KOPT-K1 (cell line): ENCODE measurements around the gene JAK1.

Experiments
- H3K27ac ChIP-seq: fragments of 200-600 bp; sonication (generic); 2 replicates; pipeline ENCODE4 v1.5.1; 2016; ENCODE audit warnings: antibody characterized with exemption, mild to moderate bottlenecking, low read depth, low read length; ENCODE audit not compliant: poor library complexity, severe bottlenecking
- H3K36me3 ChIP-seq: fragments of 200-600 bp; sonication (generic); 2 replicates; pipeline ENCODE4 v1.5.1; 2017; ENCODE audit warnings: antibody characterized with exemption, mild to moderate bottlenecking, low read length, moderate library complexity; ENCODE audit not compliant: insufficient read depth
- H3K9me3 ChIP-seq: fragments of 200-600 bp; sonication (generic); 2 replicates; pipeline ENCODE4 v1.5.1; 2017; ENCODE audit warnings: antibody characterized with exemption, low read length, mild to moderate bottlenecking; ENCODE audit not compliant: insufficient read depth, poor library complexity, severe bottlenecking

The JAK1 gene

DNA sequence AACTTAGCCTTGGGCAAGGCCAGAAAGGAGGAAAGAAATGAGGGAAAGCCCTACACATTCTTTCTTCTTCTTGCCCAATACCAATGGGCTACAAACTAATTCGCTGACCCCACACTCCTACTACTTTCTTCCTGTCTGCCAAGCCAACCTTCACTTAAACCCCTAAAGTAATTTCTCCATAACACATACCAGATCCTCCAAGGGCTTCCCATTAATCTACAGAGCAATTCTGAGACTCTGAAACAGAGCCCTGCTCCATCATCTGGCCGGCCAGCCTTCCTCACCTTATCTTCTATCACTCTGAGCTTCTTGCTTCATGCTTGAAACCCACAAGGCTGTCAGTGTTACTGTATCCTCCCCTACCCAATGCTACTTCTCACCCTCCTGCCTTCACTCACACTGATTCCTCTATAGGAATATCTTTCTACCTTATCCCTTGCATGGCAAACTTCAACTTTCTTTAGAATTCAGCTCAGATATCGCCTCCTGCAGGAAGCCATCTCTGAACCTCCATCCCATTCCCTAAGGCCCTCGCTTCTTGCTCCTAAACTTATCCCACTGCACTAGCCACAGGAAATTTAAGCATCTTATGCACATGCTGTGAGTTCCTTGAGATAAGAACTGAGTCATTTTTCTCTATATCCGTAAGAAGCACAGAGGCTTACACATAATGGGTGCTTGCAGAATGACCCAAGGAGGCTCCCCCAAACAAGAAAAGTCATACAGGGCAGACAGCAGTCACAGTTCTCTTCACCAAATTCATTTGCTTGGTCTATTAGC lies 81.9 kb downstream of the JAK1 start:
- H3K27ac ChIP-seq: no peak overlapping the region
- H3K36me3 ChIP-seq: peaks cover 20% of the 10 kb centered on the region
- H3K9me3 ChIP-seq: no peaks in the 10 kb centered on the region

DNA sequence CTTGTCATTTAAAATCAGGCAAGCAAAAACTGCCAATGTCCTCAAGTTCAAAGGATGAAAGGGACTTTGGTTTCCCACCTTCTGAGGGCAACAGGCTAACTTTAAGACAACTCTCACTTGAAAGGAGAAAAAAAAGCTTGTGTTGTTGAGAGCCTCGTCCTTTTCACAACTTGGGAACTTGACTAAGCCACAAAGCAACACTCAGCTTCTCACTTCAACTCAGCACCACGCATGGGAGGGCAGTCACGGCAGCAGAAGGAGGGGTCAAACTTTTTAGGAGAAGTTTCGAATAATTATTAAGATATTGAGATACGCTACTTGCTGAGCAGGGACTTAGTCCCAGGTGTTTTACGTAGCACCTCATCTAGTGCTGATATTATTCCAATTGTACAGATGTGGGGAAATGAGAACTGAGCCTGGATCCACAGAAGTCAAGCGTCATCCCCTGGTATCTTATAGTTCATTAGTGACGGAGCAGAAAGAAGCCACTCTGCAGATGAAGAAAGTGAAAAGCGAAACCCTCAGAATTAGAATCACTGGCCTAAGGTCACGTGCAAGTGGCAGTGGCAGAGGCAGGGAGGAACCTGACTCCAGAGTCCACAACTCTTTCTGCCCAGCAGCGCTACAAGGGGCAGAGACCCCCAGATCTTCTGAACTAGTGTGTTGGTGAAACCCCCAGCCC lies 83.6 kb downstream of the JAK1 start:
- Histone ChIP-seq H3K36me3 (peaks cover 32% of the 10 kb centered on the region), H3K27ac (no peak overlapping the region), H3K9me3 (no peaks in the 10 kb centered on the region)

DNA sequence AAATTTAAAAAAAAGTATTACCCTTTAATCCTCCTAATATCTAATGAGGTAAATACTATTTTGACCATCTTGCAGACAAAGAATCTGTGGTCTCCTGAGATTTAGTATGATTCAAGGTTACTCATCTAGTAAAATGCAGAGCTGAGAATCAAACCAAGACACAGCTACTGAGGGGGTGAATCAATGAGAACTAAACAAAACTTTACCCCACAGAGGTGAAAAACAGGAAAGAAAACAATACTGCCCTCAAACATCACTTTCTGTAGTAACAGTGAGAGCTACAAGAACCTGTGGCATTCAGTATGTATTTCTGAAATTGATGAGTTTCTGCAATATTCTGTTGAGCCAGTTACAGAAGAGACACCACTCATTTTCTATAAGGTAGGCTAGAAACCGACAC lies 85.1 kb downstream of the JAK1 start:
- Histone ChIP-seq H3K9me3 (no peaks in the 10 kb centered on the region), H3K36me3 (peaks cover 34% of the 10 kb centered on the region), H3K27ac (no peak overlapping the region)

DNA sequence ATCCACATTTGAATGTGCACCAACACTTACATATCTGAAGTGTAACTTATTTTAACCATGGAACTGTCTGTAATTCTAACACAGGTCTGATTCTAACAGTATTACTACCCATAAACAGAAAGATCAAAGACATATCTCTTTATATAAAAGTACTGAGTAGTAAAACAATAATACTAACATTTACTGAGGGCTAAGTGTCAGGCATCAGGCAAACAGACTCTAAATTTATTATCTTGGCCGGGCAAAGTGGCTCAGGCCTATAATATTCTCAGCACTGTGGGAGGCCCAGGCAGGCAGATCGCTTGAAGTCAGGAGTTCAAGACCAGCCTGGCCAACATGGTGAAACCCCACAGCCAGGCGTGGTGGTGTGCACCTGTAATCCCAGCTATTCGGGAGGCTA lies 85.9 kb downstream of the JAK1 start:
- Histone ChIP-seq H3K36me3 (peaks cover 43% of the 10 kb centered on the region), H3K9me3 (no peaks in the 10 kb centered on the region), H3K27ac (no peak overlapping the region)

DNA sequence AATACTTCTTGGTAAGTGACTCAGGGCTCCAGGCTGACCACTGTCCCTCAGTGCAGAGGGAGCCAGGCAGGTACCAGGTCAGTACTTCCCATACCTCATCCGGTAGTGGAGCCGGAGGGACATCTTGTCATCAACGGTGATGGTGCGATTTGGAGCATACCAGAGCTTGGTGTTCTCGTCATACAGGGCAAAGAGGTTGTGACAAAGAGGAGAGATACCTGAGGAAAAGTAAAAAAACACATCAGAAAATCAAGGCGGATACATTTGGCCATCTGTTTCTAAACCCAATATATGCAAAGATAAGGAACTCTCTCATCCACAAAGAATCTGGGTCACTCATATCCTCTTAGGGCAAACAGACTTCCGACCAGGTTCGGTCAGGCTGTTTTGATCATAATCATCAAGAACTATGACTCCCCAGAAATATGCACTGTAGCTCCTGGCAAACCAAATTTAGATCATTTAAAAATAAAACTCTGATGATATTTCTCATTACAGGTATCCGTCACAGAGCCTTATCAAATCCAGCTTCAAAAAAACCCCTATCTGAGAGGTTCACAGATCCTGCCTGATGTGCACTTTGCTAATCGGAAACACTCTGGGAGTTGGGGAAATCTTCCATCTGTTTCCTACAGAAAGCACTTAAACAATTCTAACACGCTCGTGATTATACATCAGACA lies 87.3 kb downstream of the JAK1 start:
- Histone ChIP-seq H3K27ac (no peak overlapping the region), H3K9me3 (no peaks in the 10 kb centered on the region), H3K36me3 (peaks cover 56% of the 10 kb centered on the region)

DNA sequence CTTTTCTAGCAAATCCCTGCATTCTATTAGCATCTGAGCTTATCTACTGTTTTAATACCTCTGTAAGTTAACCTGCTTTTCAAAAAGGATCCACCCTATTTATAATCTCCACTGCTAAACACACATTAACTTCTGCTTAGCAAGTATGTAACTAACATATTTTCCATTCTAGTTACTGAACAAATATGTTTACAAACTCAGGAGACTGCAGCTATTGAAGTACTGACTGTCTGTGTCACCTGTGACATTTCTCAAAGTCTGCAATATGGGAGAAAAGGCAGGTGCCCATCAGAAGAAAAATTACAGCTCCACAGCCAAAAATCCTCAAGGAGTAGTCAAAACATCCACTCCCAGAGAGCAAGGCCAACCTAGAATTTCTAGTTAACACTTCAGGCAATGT lies 88.3 kb downstream of the JAK1 start:
- Histone ChIP-seq H3K27ac (no peak overlapping the region), H3K9me3 (no peaks in the 10 kb centered on the region), H3K36me3 (peaks cover 63% of the 10 kb centered on the region)

DNA sequence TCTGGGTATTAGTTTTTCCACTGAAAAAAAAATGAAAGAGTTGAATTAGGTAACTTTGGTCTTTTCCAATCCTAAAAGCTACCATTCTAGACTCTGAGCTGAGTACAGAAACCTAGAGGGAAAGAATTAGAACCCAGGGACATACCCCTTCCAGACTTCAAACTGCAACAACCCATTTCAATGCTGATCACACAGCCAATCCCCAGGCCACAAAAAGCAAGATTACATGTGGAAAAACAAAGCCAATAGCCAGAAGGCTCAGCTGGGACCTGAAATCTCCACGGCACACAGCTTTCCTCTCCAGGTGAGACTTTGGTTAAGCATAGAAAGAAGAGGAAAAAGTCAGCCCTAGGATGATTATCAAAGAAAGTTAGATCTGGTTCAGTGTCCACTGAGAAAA lies 88.8 kb downstream of the JAK1 start:
- peaks cover 63% of the 10 kb centered on the region for H3K36me3 ChIP-seq
- no peaks in the 10 kb centered on the region for H3K9me3 ChIP-seq
- no peak overlapping the region for H3K27ac ChIP-seq

DNA sequence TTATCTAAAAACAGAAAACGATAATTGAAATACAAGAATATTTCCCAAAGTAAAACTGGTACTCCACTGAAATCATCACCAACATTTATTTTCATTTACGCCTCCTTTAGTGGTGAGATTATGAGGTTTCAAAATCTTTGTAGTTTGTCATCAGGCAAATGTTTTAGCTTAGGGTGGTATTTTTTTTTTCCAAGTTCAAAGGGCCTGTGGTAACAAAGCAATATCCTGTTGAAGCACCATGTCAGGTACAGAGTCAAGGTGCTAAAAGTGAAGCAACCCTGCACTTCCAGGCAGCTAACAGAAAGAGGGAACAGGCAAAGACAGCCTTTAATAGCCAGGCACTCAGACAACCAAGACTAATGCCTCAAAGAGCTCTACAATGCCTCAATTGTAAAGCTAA lies 89.2 kb downstream of the JAK1 start:
- no peak overlapping the region for H3K27ac ChIP-seq
- no peaks in the 10 kb centered on the region for H3K9me3 ChIP-seq
- peaks cover 63% of the 10 kb centered on the region for H3K36me3 ChIP-seq

DNA sequence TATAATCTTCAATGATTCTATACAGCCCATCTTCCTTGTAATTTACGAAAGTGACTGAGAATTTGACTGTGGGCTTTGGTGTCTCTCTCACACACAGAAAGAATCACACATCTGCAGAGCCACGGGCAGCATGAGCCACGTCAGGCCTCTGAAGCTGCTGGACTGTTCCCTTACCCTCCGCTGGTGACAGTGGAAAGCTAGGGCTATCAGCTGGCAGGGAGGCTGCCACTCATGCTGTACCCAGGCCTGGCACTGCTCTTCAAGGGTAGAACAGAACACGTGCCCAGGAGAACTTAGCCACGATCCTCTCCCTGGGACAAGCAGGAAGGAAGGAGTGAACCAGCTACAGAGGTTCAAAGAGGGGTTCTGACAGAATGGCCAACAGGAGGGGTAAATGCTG lies 90.7 kb downstream of the JAK1 start:
- peaks cover 67% of the 10 kb centered on the region for H3K36me3 ChIP-seq
- H3K27ac ChIP-seq: no peak overlapping the region
- no peaks in the 10 kb centered on the region for H3K9me3 ChIP-seq

DNA sequence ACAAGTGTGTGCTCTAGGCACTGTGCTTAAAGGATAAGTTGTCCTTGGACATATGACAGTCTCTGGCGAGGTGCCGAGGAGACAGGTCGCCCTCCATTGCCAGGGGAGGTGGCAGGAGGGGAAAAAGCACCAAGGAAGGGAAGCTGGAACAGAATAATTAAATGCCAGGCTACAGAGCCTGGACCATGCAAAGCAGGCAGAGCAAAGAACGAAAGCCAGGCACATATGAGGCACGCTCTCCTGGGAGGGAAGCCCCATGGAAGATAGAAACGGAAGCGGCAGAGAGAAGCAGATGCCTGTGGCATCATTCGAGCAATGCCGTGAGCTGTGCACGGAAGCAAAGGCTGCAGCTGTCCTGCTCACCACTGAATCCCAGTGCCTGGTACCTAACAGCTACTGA lies 91.2 kb downstream of the JAK1 start:
- H3K27ac ChIP-seq: no peak overlapping the region
- H3K9me3 ChIP-seq: no peaks in the 10 kb centered on the region
- peaks cover 72% of the 10 kb centered on the region for H3K36me3 ChIP-seq

DNA sequence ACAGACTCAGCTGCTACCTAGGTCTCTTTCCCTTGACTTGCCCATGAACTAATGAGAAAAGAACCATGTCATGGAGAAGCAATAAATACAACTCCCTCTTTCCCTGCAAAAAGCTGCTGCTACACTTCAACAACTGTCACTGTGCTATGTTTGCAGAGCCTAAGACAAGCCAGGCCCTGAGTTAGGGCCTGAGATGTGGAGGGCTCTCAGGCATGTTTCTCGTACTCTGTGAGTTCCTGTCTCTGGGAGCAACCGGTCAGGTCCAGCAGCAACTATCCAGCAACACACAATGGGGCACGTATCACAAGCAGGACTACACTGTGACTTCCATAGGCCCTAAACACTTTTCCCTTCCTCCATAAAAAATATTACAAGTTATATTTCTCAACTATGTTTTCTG lies 91.7 kb downstream of the JAK1 start:
- Histone ChIP-seq H3K27ac (no peak overlapping the region), H3K36me3 (peaks cover 76% of the 10 kb centered on the region), H3K9me3 (no peaks in the 10 kb centered on the region)

DNA sequence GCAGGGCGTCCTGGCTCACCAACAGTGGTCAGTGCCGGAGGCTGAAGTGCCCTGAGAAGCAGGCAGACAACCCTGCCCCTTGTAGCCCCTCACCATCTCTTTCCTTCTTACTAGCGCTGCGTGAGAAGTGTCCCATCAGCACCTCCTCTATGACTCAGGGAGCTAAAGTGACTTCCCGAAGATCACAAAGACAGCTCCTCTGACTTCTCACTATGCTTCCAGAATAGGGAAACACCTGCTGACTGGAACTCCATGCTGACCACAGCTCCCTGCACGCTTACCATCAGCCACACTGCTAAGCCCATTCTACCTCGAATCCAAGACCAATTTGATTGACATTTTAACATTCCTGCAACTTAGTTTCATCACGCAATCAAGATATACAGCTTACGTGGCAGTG lies 92.8 kb downstream of the JAK1 start:
- peaks cover 80% of the 10 kb centered on the region for H3K36me3 ChIP-seq
- no peaks in the 10 kb centered on the region for H3K9me3 ChIP-seq
- H3K27ac ChIP-seq: no peak overlapping the region

DNA sequence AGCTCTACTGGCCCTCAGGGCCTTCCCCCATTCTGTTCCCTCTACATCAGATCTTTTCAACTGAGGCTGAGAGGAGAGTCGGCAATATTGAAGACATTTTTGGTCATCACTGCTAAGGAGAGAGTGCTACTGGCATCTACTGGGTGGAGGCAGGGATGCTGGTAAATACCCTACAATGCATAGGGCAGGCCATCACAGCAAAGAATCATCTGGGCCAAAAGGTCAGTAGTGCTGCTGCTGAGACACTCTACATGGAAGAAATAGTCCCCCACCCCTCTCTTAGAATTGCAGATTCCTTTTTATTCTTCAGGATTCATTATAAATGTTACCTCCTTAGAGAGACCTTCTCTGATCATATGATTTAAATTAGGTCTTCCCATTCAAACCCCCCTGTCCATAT lies 94.3 kb downstream of the JAK1 start:
- Histone ChIP-seq H3K9me3 (no peaks in the 10 kb centered on the region), H3K36me3 (peaks cover 86% of the 10 kb centered on the region), H3K27ac (no peak overlapping the region)

DNA sequence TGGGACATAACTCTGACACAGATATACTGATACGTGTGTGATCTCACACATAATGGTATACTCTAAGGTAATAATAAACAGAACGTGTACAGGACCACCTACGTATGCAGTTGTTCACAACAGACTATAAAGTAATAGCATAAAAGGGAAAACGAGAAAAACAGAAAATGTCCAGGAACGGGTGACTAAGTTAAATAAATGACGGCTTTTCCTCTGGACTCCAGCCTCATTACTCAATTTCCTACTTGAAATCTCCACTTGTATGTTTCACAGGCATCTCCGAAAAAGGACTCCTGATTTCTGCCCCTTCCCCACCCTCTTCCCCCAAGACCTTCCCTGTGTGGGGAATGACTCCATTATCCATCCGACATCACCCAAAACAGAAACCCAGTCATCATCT lies 95.1 kb downstream of the JAK1 start:
- H3K9me3 ChIP-seq: no peaks in the 10 kb centered on the region
- H3K27ac ChIP-seq: no peak overlapping the region
- peaks cover 92% of the 10 kb centered on the region for H3K36me3 ChIP-seq

DNA sequence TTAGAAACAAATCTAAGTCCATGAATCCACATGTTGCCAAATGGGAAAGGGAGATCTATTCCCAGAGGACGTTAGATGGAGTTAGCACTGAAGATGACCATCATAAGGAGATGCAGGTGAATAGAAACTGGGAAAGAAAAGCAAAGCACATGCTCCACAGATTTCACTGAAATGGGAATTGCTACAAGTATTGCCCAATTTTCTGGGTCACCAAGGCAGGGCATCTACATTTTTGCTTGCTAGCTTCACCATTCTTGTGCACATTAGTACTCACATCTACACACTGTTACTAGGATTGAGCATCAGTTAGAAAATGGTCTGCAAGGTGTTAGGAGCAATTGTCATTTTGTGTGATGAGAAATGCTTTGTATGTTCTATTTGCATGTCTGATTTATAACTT lies 99.1 kb downstream of the JAK1 start:
- peaks cover 87% of the 10 kb centered on the region for H3K36me3 ChIP-seq
- no peak overlapping the region for H3K27ac ChIP-seq

More for the DNA sequence above, 99.1 kb downstream of the JAK1 start:
- H3K9me3 ChIP-seq: no peaks in the 10 kb centered on the region
